ENCODE results near the gene RREB1.

Gene RREB1

DNA sequence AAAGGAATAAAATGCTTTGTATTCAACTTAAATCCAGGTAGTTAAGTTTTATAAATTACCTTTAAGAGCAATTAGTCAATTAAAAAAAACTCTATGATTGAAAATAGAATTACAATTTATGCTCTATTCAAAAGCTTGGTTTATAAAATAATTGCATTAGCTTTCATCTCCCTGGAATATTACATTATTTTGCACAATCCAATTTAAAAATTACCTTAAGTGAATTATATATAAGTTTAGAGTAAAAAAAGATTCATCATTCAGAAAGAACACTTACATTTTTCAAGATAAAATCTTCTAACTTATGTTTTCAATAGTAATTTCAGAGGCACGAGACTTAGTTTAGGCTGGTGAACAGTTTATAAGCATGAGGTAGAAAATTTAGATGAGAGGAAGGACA is 190.4 kb downstream of the RREB1 start:
- TF ChIP-seq, protein P1, sequence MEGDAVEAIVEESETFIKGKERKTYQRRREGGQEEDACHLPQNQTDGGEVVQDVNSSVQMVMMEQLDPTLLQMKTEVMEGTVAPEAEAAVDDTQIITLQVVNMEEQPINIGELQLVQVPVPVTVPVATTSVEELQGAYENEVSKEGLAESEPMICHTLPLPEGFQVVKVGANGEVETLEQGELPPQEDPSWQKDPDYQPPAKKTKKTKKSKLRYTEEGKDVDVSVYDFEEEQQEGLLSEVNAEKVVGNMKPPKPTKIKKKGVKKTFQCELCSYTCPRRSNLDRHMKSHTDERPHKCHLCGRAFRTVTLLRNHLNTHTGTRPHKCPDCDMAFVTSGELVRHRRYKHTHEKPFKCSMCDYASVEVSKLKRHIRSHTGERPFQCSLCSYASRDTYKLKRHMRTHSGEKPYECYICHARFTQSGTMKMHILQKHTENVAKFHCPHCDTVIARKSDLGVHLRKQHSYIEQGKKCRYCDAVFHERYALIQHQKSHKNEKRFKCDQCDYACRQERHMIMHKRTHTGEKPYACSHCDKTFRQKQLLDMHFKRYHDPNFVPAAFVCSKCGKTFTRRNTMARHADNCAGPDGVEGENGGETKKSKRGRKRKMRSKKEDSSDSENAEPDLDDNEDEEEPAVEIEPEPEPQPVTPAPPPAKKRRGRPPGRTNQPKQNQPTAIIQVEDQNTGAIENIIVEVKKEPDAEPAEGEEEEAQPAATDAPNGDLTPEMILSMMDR (IDR thresholded peaks at IDR 0.05; ENCODE audit: borderline replicate concordance, insufficient read depth, low read depth, low read length): no peak
- no peak overlapping the region for H3K4me3 ChIP-seq (ENCODE audit: low read depth, low read length)

DNA sequence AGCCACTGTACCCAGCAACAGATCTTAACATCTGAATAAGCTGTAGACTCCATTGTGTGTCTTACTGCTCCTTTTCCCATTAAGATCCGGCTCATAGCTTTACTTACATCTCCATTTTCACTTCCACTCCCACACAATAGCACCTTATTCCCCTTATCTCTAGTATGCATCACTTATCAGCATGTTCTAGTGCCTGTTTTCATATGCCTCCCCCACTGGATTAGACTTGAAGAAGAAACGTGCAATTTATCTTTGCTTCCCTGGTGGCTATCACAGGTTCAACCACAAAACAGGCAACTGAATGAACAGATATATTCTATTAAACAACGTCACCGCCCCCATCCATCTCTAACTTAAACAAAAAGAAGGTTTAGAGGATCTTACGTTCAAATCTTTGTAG is 193.2 kb downstream of the RREB1 start:
- H3K4me3 ChIP-seq (ENCODE audit: low read depth, low read length): no peak overlapping the region
- TF ChIP-seq, protein P1 (IDR thresholded peaks at IDR 0.05; ENCODE audit: borderline replicate concordance, insufficient read depth, low read depth, low read length): no peak
